GM12875 (cell line): ENCODE measurements around the gene CLIC2.

ENCODE experiments used
- H3K4me3 ChIP-seq: one replicate; pipeline ENCODE4 v1.5.1; 2011; ENCODE audit warnings: low read depth, low read length, control low read depth
- CTCF ChIP-seq: IDR thresholded peaks from 2 replicates; pipeline ENCODE4 v1.5.1; 2011; ENCODE audit warnings: low read depth, mild to moderate bottlenecking, control low read depth, inconsistent platforms, low read length, moderate library complexity, borderline replicate concordance; ENCODE audit not compliant: insufficient read depth

CLIC2 gene

GRCh38 chrX:155266439-155266838 is 68.0 kb downstream of the CLIC2 start:
- no peak for TF ChIP-seq CTCF
- no peak overlapping the region for H3K4me3 ChIP-seq

GRCh38 chrX:155263854-155264628 is 70.4 kb downstream of the CLIC2 start, which contains the start of gene RAB39B:
RAB39B (minus strand) TSS chrX:155264491; CDS start chrX:155264288, 203 bp downstream.
- TF ChIP-seq CTCF = no peak
- peak within 1 kb of the TSS; percentile 71 for H3K4me3 ChIP-seq

GRCh38 chrX:155262970-155263754 is 71.3 kb downstream of the CLIC2 start:
- H3K4me3 ChIP-seq = peak overlapping the region; percentile 71
- TF ChIP-seq CTCF = no peak

GRCh38 chrX:155259752-155260151 is 74.7 kb downstream of the CLIC2 start:
- H3K4me3 ChIP-seq = no peak overlapping the region
- no peak for TF ChIP-seq CTCF

- TF ChIP-seq CTCF = no peak
- H3K4me3 ChIP-seq = no peak overlapping the region
Observed at GRCh38 chrX:155251391-155251790, 83.0 kb downstream of the CLIC2 start.

- no peak overlapping the region for H3K4me3 ChIP-seq
- TF ChIP-seq CTCF = no peak
Observed at GRCh38 chrX:155247497-155247896, 86.9 kb downstream of the CLIC2 start.
